ENCODE measurements around the gene MRPS25. TPM values are rescaled to one million over a fixed set of nuclear protein-coding genes. Genes with fewer than 3 reads are reported as not detected.

MRPS25 gene
- total and polyA plus RNA-seq, 2 experiments from 2014 or later, result 47.9 to 75.0 TPM

- TF ChIP-seq REST (IDR thresholded peaks at IDR 0.05; ENCODE audit: unreplicated experiment) (no peak), CREB1 (CRISPR knock-in tag; IDR thresholded peaks at IDR 0.05; ENCODE audit: low read depth) (no peak), ZNF331 (CRISPR knock-in tag; IDR thresholded peaks at IDR 0.05; ENCODE audit: low read depth) (no peak)
Observed at GRCh38 chr3:15094187-15094875, 29.2 kb upstream of the MRPS25 start (continued).

- Histone ChIP-seq H3K79me2 (replicated peaks; ENCODE audit: insufficient read depth) (peaks cover 10% of the 10 kb centered on the region), H4K20me1 (replicated peaks; ENCODE audit: insufficient read depth) (no peaks in the 10 kb centered on the region; the same call in 1 of the 2 replicates), H3K4me1 (ENCODE audit: insufficient read depth) (no peaks in the 10 kb centered on the region), H3K27ac (ENCODE audit: low read depth) (no peak overlapping the region), H2AFZ (no peak overlapping the region), H3K27me3 (ENCODE audit: insufficient read depth) (no peaks in the 10 kb centered on the region), H3K4me2 (no peak overlapping the region), H3K4me3 (no peak overlapping the region), H3K9me2 (ENCODE audit: insufficient read depth) (no peaks in the 10 kb centered on the region), H3F3A (replicated peaks; ENCODE audit: low read depth) (no peaks in the 10 kb centered on the region), H3K36me3 (ENCODE audit: insufficient read depth) (peaks cover 7% of the 10 kb centered on the region; the same call in 1 of the 2 replicates)
- H3K27me3 Mint-ChIP-seq (ENCODE audit: insufficient read depth, low read depth, poor library complexity), result no peaks in the 10 kb centered on the region
- TF ChIP-seq ETS1 (IDR thresholded peaks at IDR 0.05) (no peak), POLR2AphosphoS5 (IDR thresholded peaks at IDR 0.05; ENCODE audit: low read depth) (no peak), CTCF (conservative IDR thresholded peaks at IDR 0.05; ENCODE audit: low read depth in 2 of 2) (no peak), EZH2phosphoT487 (IDR thresholded peaks at IDR 0.05; ENCODE audit: unreplicated experiment) (no peak)
- H3K9me3 Mint-ChIP-seq, result no peaks in the 10 kb centered on the region
- H3K27ac Mint-ChIP-seq, result no peak overlapping the region
- H3K36me3 Mint-ChIP-seq (ENCODE audit: low read depth), result peaks cover 13% of the 10 kb centered on the region; the same call in 1 of the 3 replicates
- H3K4me3 Mint-ChIP-seq, result no peak overlapping the region
- DNase-seq (ENCODE audit: low spot score) (no peak), ATAC-seq (no peak)
- H3K4me1 Mint-ChIP-seq, result no peaks in the 10 kb centered on the region; the same call in 2 of the 3 replicates
Observed at GRCh38 chr3:15092686-15093085, 27.6 kb upstream of the MRPS25 start.

All from GM23338 (cell line).